ENCODE results near the gene S100A6.
"Not testable (repeated sequence)": the region's sequence is repeated elsewhere in the genome, so short reads cannot be mapped to it uniquely, and the experiment has no call there.

The S100A6 gene
- 131 to 440 (median 208) reads per million in 9 experiments for total RNA-seq

DNA sequence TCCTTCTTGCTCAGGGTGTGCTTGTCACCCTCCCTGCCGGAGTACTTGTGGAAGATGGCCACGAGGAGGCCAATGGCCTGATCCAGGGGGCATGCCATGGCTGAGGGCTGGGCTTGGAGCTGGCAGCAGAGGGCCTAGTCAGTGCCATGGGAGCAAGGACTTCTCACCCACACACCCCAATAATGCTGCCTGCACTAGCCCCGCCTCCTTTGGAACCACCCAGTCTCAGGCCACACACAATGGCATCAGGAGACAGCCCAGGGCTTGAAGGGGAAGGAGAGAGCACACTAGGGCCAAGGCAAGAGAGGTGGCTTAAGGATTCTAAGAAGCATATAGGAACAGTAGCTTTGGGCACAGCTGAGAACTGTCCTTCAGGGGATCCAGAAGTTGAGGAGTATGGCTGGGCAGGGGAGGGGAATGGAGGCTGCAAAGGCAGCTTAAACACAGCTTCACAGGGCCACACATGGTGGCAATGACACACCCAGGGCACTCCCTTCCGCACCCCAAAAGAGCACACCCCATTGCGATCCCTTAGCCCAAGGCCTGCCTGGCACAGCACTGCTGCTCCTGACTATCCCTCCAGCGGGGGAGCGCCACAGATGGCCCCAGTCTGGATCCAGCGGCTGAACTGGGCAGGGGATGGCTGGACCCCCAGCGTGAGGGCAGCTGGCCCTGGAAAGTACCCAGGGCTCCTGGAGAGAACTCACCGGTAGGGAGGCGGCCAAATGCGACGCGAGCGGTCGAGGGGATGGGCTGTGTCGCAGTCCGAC is at the start of gene S100A6:
Gene S100A6 (minus strand): TSS at position 750 of the 770 bp plus-strand sequence. CDS start 652 bp downstream, at position 98.
- Mint-ChIP-seq H3K4me3 (peak within 1 kb of the TSS; percentile 88 to 92), H3K27ac (peak within 1 kb of the TSS; percentile 91 to 95), H3K36me3 (ENCODE audit: insufficient read depth) (peaks cover 45% of the 10 kb centered on the region), H3K9me3 (no peaks in the 10 kb centered on the region), H3K4me1 (ENCODE audit: low read depth in 2 of 2) (peaks cover 62 to 67% of the 10 kb centered on the region in 2 donors), H3K27me3 (no peaks in the 10 kb centered on the region)
- DNase-seq, result peak; percentile 24 to 42 (median 34)
- ATAC-seq (replicated peaks), result peak; percentile 30

- H3K4me3 Mint-ChIP-seq, result no peak overlapping the region
Observed at GRCh38 chr1:153585006-153585405, 49.2 kb upstream of the S100A6 start.

DNA sequence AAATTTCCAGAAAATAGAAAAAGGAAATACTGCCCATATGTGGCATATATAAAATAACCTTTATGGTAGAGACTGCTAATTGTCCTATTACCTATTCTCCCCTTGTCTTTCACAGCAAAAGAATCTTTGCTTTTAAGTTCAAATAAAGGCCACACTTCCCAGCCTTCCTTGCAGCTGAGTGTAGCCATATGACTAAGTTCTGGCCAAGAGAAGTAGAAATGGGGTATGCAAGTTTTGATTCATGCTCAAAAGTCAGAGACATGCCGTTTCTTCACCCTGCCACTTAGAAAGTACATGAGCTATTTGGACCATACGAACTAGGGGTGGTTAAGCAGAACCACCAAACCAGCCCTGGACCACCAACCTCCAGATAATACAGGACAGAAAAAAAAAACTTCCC is 48.2 kb upstream of the S100A6 start:
- no peak for DNase-seq
- ATAC-seq (replicated peaks), result no peak
- Mint-ChIP-seq H3K9me3 (no peaks in the 10 kb centered on the region), H3K36me3 (ENCODE audit: insufficient read depth) (no peaks in the 10 kb centered on the region), H3K4me1 (ENCODE audit: low read depth in 2 of 2) (no peaks in the 10 kb centered on the region), H3K27me3 (peaks cover 23 to 34% of the 10 kb centered on the region in 2 donors), H3K27ac (no peak overlapping the region), H3K4me3 (no peak overlapping the region)

More at GRCh38 chr1:153585006-153585405, 49.2 kb upstream of the S100A6 start:
- Mint-ChIP-seq H3K27ac (no peak overlapping the region), H3K36me3 (ENCODE audit: insufficient read depth) (no peaks in the 10 kb centered on the region), H3K9me3 (no peaks in the 10 kb centered on the region), H3K4me1 (ENCODE audit: low read depth in 2 of 2) (no peaks in the 10 kb centered on the region), H3K27me3 (peaks cover 18 to 28% of the 10 kb centered on the region in 2 donors)
- no peak for DNase-seq
- no peak for ATAC-seq (replicated peaks)

DNA sequence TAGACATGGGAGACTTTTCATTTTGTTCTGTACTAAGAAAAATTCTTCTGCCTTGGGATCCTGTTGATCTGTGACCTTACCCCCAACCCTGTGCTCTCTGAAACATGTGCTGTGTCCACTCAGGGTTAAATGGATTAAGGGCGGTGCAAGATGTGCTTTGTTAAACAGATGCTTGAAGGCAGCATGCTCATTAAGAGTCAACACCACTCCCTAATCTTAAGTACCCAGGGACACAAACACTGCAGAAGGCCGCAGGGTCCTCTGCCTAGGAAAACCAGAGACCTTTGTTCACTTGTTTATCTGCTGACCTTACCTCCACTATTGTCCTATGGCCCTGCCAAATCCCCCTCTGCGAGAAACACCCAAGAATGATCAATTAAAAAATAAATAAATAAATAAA is 47.7 kb upstream of the S100A6 start:
- H3K4me3 Mint-ChIP-seq; DNase-seq; H3K27ac Mint-ChIP-seq; H3K4me1 Mint-ChIP-seq (ENCODE audit: low read depth in 2 of 2); H3K9me3 Mint-ChIP-seq; H3K36me3 Mint-ChIP-seq (ENCODE audit: insufficient read depth); ATAC-seq (replicated peaks): not testable (repeated sequence)
- H3K27me3 Mint-ChIP-seq, result peaks cover 28 to 38% of the 10 kb centered on the region in 2 donors

- H3K4me3 Mint-ChIP-seq; ATAC-seq (replicated peaks); H3K4me1 Mint-ChIP-seq (ENCODE audit: low read depth in 2 of 2); H3K27ac Mint-ChIP-seq; H3K36me3 Mint-ChIP-seq (ENCODE audit: insufficient read depth); H3K9me3 Mint-ChIP-seq; DNase-seq: not testable (repeated sequence)
- peaks cover 34 to 45% of the 10 kb centered on the region in 2 donors for H3K27me3 Mint-ChIP-seq
Observed at GRCh38 chr1:153582836-153583235, 47.0 kb upstream of the S100A6 start.

- Mint-ChIP-seq H3K4me1 (ENCODE audit: low read depth in 2 of 2) (no peaks in the 10 kb centered on the region), H3K9me3 (no peaks in the 10 kb centered on the region), H3K27me3 (peaks cover 24 to 35% of the 10 kb centered on the region in 2 donors), H3K27ac (no peak overlapping the region), H3K36me3 (ENCODE audit: insufficient read depth) (peaks cover 4% of the 10 kb centered on the region), H3K4me3 (no peak overlapping the region)
- no peak for ATAC-seq (replicated peaks)
- DNase-seq, result no peak
Observed at GRCh38 chr1:153578936-153579335, 43.1 kb upstream of the S100A6 start.

DNA sequence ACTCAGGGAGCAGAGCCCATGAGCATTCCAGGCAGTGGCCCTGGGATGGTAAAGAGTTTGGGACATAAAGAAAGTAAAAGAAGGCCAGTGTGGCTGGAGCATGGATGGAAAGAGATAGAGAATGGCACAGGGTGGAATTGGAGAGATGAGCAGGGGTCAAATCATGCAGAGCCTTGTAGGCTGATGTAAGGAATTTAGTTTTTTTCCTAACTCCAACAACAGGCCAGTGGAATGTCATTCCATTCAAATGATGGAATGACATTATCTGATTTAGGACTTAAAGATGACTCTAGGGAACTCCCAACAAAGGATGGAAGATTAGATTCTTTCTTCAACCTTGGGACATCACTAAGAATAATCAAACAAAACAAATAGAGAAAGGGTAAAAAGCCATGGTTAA is 42.7 kb upstream of the S100A6 start:
- ATAC-seq (replicated peaks), result no peak
- no peak overlapping the region for H3K27ac Mint-ChIP-seq
- DNase-seq, result no peak

GRCh38 chr1:153577624-153578051 is 41.8 kb upstream of the S100A6 start:
- DNase-seq (no peak), ATAC-seq (replicated peaks) (no peak)
- Mint-ChIP-seq H3K27me3 (peaks cover 21 to 32% of the 10 kb centered on the region in 2 donors), H3K4me1 (ENCODE audit: low read depth in 2 of 2) (no peaks in the 10 kb centered on the region), H3K27ac (no peak overlapping the region), H3K36me3 (ENCODE audit: insufficient read depth) (peaks cover 4% of the 10 kb centered on the region), H3K9me3 (no peaks in the 10 kb centered on the region), H3K4me3 (no peak overlapping the region)

More for the DNA sequence above, 42.7 kb upstream of the S100A6 start:
- no peaks in the 10 kb centered on the region for H3K4me1 Mint-ChIP-seq (ENCODE audit: low read depth in 2 of 2)
- H3K9me3 Mint-ChIP-seq, result no peaks in the 10 kb centered on the region
- H3K4me3 Mint-ChIP-seq, result no peak overlapping the region
- H3K27me3 Mint-ChIP-seq, result peaks cover 21 to 32% of the 10 kb centered on the region in 2 donors
- peaks cover 4% of the 10 kb centered on the region for H3K36me3 Mint-ChIP-seq (ENCODE audit: insufficient read depth)

GRCh38 chr1:153577138-153577537 is 41.3 kb upstream of the S100A6 start:
- Mint-ChIP-seq H3K4me3 (no peak overlapping the region), H3K36me3 (ENCODE audit: insufficient read depth) (peaks cover 4% of the 10 kb centered on the region), H3K27ac (no peak overlapping the region), H3K4me1 (ENCODE audit: low read depth in 2 of 2) (no peaks in the 10 kb centered on the region), H3K9me3 (no peaks in the 10 kb centered on the region), H3K27me3 (peaks cover 21 to 32% of the 10 kb centered on the region in 2 donors)
- no peak for ATAC-seq (replicated peaks)
- no peak for DNase-seq

DNA sequence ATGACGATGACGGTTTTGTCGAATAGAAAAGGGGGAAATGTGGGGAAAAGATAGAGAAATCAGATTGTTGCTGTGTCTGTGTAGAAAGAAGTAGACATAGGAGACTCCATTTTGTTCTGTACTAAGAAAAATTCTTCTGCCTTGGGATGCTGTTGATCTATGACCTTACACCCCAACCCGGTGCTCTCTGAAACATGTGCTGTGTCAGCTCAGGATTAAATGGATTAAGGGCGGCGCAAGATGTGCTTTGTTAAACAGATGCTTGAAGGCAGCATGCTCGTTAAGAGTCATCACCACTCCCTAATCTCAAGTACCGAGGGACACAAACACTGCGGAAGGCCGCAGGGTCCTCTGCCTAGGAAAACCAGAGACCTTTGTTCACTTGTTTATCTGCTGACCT is 39.7 kb upstream of the S100A6 start:
- not testable (repeated sequence) for H3K36me3 Mint-ChIP-seq (ENCODE audit: insufficient read depth); DNase-seq; H3K27ac Mint-ChIP-seq; H3K4me1 Mint-ChIP-seq (ENCODE audit: low read depth in 2 of 2); H3K9me3 Mint-ChIP-seq; H3K4me3 Mint-ChIP-seq; ATAC-seq (replicated peaks)
- peaks cover 33 to 48% of the 10 kb centered on the region in 2 donors for H3K27me3 Mint-ChIP-seq

DNA sequence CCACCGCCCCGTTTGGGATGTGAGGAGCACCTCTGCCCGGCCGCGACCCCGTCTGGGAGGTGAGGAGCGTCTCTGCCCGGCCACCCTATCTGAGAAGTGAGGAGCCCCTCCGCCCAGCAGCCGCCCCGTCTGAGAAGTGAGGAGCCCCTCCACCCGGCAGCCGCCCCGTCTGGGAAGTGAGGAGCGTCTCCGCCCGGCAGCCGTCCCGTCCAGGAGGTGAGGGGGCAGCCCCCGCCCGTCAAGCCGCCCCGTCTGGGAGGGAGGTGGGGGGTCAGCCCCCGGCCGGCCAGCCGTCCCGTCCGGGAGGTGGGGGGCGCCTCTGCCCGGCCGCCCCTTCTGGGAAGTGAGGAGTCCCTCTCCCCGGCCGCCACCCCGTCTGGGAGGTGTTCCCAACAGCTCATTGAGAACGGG is 39.3 kb upstream of the S100A6 start:
- not testable (repeated sequence) for H3K36me3 Mint-ChIP-seq (ENCODE audit: insufficient read depth); ATAC-seq (replicated peaks); H3K4me1 Mint-ChIP-seq (ENCODE audit: low read depth in 2 of 2); H3K27ac Mint-ChIP-seq; H3K4me3 Mint-ChIP-seq; H3K9me3 Mint-ChIP-seq; DNase-seq
- peaks cover 35 to 49% of the 10 kb centered on the region in 2 donors for H3K27me3 Mint-ChIP-seq

DNA sequence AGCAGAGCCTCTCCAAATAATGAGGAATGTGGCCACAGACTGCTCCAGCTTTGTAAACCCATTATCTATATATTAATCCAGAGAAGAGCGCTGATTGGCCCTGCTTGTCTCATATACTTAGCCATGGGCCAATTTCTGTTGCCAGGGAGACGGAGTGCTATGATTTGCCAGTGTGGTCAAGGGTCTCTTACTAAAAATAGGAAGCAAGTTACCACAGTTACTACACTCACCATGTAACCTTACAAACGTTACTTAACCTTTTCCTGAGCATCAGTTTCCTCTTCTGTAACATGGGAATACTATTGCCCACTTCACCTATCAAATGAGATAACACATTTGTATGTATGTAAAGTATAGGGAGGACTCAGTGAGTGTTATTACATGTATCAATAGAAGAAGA is 37.6 kb upstream of the S100A6 start:
- Mint-ChIP-seq H3K9me3 (no peaks in the 10 kb centered on the region), H3K36me3 (ENCODE audit: insufficient read depth) (peaks cover 4% of the 10 kb centered on the region), H3K4me3 (no peak overlapping the region), H3K27ac (no peak overlapping the region), H3K4me1 (ENCODE audit: low read depth in 2 of 2) (peaks cover 5% of the 10 kb centered on the region in 2 donors), H3K27me3 (peaks cover 23 to 43% of the 10 kb centered on the region in 2 donors)
- ATAC-seq (replicated peaks) (no peak), DNase-seq (no peak)

DNA sequence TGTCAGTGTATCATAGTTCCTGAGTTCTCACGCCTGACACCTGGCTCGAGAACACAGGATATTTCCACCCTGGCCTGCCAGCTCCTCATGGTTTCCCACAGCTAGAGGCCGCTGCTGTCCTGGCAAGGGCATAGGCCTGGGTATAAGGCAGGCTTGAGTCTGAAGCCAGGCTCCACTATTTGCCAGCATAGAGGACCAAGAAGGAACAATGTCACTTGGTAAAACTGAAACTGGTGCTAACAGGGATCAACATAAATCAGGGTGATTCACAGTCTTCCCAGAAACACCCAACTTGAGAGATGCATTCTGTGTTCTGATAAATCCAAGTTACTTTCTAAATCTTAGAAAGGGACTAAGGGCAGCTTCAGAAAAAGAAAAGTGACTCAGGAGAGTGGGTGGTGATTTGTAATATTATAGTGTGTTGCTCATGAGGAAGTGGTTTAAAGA is 36.8 kb upstream of the S100A6 start:
- peaks cover 10 to 11% of the 10 kb centered on the region in 2 donors for H3K4me1 Mint-ChIP-seq (ENCODE audit: low read depth in 2 of 2)
- ATAC-seq (replicated peaks) (peak; percentile 66), DNase-seq (peak in 2 of 3 experiments; percentile 18 to 21)
- H3K9me3 Mint-ChIP-seq, result no peaks in the 10 kb centered on the region
- no peak overlapping the region for H3K27ac Mint-ChIP-seq
- H3K27me3 Mint-ChIP-seq, result peaks cover 16 to 35% of the 10 kb centered on the region in 2 donors
- peaks cover 6% of the 10 kb centered on the region for H3K36me3 Mint-ChIP-seq (ENCODE audit: insufficient read depth)
- no peak overlapping the region for H3K4me3 Mint-ChIP-seq

- H3K4me1 Mint-ChIP-seq (ENCODE audit: low read depth in 2 of 2), result peaks cover 15 to 16% of the 10 kb centered on the region in 2 donors
- no peak for ATAC-seq (replicated peaks)
- DNase-seq, result no peak
Observed at GRCh38 chr1:153571706-153572105, 35.9 kb upstream of the S100A6 start.

More at GRCh38 chr1:153571706-153572105, 35.9 kb upstream of the S100A6 start:
- Mint-ChIP-seq H3K4me3 (no peak overlapping the region), H3K9me3 (no peaks in the 10 kb centered on the region), H3K36me3 (ENCODE audit: insufficient read depth) (peaks cover 6% of the 10 kb centered on the region), H3K27me3 (peaks cover 14 to 26% of the 10 kb centered on the region in 2 donors), H3K27ac (no peak overlapping the region)

All from effector memory CD8-positive, alpha-beta T cell (primary cell).